G401 (cell line): ENCODE data around the gene QRFP. TPM values are rescaled to one million over a fixed set of nuclear protein-coding genes. Genes with fewer than 3 reads are reported as not detected.

Experiments
- DNase-seq: peaks from one replicate; pipeline ENCODE4 v3.0.0-alpha.2; 2015; ENCODE audit warnings: low spot score
- in situ Hi-C: cut with HindIII; loops from 2 replicates; pipeline ENCODE4 v1.10.0; 2016; ENCODE audit warnings: low sequenced_read_pairs, mixed read lengths
- total RNA-seq: library from RNA; depleted of rRNA; stranded (reverse); fragments of >200 nt; shearing (Covaris generic); gene quantifications from 2 replicates; pipeline ENCODE4 v1.2.3, GENCODE V29; 2014

The QRFP gene
- total RNA-seq, 1 experiment from 2014 or later = not detected

GRCh38 chr9:130908878-130909355 lies 12.3 kb upstream of the QRFP start:
- no peak for DNase-seq
- in situ Hi-C loops = no loop called here

DNA sequence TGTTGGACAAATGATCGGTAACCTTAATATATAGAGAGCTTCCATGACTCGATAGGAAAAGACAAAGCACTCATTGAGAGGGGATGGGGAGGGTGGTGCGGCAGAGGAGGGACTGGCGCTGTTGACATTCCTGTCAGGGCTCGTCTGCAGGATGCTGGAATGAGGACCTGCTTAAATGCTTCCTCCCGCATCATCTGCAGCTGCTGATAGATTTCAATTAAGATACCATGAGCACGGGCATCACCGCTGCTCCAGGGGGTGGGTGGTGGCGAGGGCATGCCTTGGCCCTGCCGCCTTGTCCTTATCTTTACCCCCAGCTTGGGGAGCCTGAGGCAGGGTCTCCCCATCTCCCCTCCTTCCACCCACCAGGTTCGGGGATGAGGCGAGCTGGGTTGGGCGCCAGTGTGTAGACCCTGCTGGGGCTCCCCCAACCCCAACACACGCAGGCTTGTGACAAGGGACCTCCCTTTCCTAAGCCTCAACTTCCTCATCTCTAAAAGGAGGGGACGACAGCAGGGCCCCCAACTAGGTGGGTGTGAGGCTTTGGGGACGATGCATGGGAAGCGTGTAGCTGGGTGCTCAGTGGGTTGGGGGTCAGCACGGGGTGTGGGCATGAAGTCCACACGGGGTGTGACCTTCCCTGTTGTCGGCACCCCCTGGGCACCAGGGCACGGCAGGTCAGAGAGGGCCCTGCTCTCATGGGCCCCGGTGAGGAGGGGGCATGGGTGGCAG lies 11.7 kb upstream of the QRFP start:
- DNase-seq = no peak
- in situ Hi-C loops = no loop called here

DNA sequence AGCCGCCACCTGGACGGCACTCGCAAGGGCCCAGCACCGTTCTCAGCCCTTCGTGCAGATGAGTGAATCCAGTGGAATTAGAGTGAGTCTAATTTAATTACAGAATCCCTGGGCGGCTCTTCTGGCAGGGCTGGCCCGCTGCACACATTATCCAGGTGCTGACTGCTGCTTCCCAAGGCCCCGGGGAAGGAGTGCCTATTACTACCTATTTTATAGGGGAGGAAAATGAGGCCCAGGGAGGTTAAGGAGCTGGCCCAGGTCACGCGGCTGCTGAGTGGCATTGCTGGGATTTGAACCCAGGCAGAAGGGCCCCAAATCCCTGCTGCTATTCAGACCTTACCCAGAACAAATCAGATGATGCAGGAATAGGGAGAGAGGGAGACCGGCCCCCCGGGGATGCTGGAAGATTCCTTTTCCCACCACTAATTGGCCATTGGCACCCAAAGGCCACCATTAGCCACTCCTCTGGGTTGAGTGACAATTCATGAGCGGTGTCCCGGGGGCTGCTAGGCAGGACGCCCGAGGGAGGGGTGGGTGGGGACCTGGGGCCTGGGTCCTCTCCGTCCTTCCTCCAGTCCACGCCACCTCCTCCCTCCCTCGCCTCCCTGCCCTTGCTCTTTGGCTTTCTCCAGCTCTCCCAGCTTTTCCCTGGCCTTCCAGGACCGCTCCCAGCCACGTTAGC lies 10.3 kb upstream of the QRFP start:
- in situ Hi-C loops = no loop called here
- no peak for DNase-seq

DNA sequence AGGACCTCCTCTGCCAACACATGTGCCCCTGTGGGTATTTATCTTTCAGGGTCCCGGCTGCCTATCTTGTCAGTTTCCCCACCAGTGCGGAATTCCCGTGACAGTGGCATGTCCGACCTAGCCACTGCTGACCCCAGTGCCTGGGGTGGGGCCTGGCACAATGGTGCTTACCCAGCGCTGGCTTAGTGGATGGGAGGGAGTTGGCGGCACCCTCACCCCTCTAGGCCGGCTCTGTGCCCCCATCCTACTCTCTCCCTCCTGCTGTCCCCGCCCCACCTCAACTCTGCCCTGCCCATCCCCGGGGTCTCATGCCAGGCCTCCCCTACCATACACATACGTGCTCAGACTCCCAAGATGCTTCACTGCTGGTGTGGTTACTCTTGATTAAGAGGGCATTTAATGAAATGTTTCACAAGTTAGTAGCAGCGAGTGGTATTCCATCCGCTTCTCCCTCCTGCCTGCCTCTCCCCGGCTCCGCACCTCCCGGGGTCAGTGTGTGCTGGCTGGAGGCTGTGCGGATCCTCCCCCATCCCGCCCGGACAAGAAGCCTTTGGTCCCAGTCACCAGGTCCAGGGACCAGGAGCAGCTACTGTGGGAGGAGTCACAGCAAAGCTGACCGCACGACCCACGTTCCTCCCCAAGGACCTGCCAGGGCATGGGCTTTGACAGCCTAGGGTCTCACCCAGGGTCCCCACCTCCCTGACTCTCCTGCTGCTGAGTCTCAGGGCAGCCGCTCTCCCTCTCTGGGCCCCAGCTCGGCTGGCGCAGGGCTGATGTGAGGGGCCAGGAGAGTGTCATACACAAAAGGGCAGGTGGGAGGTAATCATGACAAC lies 9.5 kb upstream of the QRFP start:
- DNase-seq = no peak
- in situ Hi-C loops = no loop called here

DNA sequence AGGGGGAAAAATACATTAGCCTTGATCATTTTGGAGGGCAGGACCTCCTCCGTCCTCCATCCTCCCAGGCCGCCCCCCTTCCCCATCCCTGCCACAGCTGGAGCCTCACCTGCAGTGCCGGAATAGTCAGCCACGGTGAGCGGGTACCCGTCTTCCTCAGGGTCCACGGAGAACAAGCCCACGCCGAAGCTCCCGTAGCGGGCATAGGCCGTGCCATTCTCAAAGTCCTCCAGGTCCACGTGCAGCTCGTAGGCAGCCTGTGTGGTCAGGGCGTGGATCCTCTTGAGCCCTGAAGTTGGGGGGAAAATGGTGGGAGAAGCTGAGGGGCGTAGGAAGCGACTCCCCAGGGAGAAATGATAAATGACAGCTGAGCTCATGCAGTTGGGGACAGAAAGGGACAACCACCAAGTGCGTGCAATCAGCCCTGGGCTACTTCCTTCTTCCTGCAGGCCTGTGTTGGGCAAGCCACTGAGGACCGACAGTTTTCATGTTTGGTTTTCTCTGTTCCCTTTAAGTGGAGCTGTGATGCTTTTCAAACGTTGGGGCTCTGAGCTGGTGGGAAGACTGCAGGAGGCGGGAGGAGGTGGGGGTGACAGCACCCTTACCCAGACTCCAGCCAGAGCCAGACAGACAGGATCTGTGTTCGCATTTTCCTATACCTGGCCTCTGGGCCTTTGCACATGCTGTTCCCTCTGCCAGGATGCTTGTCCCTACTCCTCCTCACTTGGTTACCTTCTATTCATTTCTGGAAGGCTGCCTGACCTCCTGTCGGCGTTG lies 8.7 kb upstream of the QRFP start:
- DNase-seq = no peak
- in situ Hi-C loops = no loop called here

DNA sequence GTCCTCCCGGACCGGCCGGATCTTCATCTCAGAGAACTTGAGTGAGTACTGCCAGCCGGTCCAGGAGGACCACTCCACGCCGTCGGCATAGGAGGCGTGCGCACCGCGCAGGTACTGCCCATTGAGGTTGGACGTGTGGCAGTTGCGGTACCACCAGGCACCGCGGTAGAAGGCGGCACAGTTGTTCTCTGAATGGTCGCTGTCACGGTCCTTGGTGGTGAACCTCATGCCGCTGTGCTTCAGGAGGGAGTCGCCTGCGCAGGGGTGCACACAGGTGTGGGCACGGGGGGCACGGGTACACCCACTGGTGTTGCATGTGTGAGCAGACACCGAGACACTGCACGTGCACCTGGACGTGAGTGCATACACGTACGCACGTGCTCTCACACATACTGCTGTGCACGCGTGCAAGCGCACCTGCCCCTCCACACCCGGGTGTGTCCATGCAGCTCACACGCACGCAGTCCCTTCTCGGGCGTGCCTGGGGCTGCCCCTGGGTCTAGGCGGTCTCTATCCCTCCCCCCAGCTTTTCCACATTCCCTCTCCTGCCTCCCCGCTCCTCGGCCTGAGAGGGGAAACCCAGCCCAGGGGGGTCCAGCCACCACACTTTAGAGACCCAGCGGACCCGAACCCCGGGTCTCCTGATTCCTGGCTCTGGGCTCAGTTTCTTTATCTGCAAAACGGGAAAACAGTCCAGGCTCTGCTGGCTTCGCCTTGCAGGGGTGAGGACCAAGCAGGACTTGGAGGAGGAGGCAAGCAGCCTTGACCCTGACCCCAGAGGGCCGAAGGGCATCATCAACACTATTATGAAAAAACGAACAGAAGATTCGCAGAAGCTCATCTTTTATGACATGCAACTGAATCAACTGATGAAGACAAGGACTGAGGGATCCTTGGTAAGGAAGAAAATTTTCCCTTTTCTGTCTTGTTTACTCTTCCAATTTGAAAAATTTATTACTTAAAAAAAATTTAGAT lies 7.7 kb upstream of the QRFP start:
- in situ Hi-C loops = no loop called here
- DNase-seq = no peak

GRCh38 chr9:130903194-130904069 lies 6.8 kb upstream of the QRFP start:
- in situ Hi-C loops = no loop called here
- no peak for DNase-seq

DNA sequence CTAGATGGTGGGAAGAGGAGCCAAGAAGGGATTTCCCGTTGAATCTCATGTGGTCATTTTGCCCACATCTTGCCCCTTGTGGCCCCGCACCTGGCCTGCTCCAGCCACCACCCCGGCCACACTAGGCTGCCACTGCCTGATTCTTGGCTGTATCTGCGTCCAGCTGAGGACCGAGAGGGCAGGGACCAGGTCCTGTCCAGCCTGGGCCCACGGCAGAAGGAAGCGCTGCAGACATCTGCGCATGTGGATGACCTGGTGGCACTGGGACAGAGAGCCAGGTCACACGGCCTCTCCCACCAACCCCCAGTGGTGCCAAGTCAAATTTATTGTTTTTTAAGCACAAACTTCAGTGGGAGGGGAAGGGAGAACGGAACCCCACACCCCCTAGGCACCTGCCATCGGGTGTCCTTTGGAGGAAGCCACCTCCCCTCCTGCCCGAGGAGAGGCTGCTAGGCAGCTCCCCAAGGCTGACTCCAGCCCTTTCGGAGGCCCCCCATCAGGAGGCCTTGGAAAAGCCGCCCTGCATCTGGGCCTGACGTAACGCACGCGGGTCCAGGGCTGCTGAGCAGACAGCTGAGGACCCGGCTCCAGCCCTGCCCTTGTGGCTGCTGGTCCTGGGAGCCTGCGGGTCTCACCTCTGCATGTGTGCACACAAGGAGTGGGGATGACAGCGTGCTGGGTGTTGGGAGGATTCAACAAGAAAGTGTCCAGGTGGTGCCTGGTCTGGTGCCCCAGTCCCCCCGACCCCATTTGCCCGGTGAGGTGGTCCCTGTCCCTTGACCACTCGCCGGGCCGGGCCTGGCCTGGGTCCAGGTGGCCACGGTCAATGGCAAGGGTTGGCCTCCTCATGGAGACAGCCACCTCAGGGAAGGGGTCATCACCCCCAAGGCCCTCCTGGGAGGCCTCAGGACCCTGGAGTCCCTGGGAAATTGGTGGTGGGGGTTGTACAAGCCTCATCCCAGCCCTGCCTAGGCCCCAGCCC lies 5.9 kb upstream of the QRFP start:
- DNase-seq = no peak
- in situ Hi-C loops = no loop called here

GRCh38 chr9:130901498-130902203 lies 5.0 kb upstream of the QRFP start:
- no peak for DNase-seq
- in situ Hi-C loops = no loop called here

GRCh38 chr9:130900701-130901497 lies 4.3 kb upstream of the QRFP start:
- in situ Hi-C loops = no loop called here
- DNase-seq = no peak

GRCh38 chr9:130899051-130899748 lies 2.6 kb upstream of the QRFP start:
- in situ Hi-C loops = no loop called here
- DNase-seq = no peak

DNA sequence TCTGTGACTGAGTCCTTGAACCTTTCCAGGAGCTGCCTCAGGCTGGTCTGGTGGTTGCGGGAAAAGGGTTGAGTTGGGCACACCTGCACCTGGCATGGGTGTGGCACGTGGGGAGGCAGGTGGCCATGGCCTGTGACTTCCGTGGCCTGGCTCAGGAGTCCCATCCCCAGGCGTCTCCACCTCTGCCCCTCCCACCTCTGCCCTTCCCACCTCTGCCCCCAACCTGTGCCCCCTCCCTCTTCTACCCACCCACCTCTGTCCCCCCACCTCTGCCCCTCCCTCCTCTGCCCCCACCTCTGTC lies 1.9 kb upstream of the QRFP start:
- DNase-seq = no peak
- in situ Hi-C loops = no loop called here

DNA sequence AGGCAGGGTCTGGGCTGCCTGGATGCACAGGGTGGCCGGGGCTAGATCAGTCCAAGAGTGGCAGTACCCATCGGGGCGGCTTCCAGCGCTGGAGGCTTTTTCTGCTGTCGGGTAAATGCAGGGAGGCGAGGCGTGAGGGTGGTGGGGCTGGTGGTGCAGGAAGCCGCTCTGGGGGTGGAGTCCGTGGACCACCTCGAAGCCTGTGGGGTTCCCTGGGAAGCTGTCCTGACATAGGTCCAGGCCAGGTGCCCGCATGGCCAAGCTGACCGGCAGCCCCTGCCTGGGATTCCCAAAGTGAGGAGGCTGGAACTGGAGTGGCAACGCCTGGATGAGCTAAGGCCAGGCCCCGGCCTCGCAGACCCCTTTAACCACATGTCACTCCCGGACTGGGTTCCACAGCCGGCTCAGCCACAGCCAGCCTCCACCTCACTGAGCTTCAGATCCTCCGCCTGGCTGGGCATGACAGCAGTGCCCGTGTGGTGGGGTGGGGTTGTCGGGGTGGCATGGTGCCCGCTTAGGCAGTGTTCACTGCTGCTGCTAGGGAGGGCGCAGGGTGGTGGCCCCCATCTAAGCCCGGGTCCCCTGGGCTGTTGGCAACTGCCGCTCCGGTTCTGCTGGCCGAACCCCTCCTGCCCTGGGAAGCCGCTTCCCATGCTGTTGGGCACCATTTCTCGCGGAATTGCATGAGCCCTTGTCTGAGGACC lies 1.4 kb upstream of the QRFP start:
- DNase-seq = no peak
- in situ Hi-C loops = no loop called here
